ENCODE measurements around the gene TIFAB. TPM values are rescaled to one million over a fixed set of nuclear protein-coding genes. Genes with fewer than 3 reads are reported as not detected.

The TIFAB gene
- total RNA-seq, 1 experiment from 2014 or later: not detected

GRCh38 chr5:135478938-135479337 is 26.8 kb upstream of the TIFAB start:
- no peaks in the 10 kb centered on the region for H4K20me1 ChIP-seq (ENCODE audit: insufficient read depth)
- H3K9ac ChIP-seq (ENCODE audit: low read length): no peak overlapping the region
- DNase-seq (ENCODE audit: low read depth, low spot score): no peak
- no peaks in the 10 kb centered on the region for H3K9me2 ChIP-seq (ENCODE audit: insufficient read depth)
- H2AFZ ChIP-seq (ENCODE audit: low read depth, low read length, poor library complexity, severe bottlenecking): no peak overlapping the region
- RAD21 ChIA-PET (ENCODE audit: low non-redundant PET in 1 of 2, low total read pairs in 2 of 2, uncharacterized antibody in 2 of 2, unreplicated experiment in 2 of 2): no interaction called here
- ATAC-seq: no peak
- H3K79me2 ChIP-seq (ENCODE audit: insufficient read depth, low read length): no peaks in the 10 kb centered on the region
- no peaks in the 10 kb centered on the region for H3K9me3 ChIP-seq (ENCODE audit: control insufficient read depth in 1 of 2, insufficient read depth in 1 of 2, low read depth in 1 of 2, low read length in 2 of 2)
- intact Hi-C loops (cut with micrococcal nuclease): no loop called here
- CTCF ChIA-PET: interaction anchor here (1.1 to 1.9 kb wide), 4 partner anchors 13 to 82 kb away, joined by 3 to 8 read pairs (median 4); no protein-coding TSS in a partner anchor
- H3K4me2 ChIP-seq (ENCODE audit: low read length): no peak overlapping the region
- H3K27ac ChIP-seq (ENCODE audit: low read depth, low read length): no peak overlapping the region
- peaks cover 4% of the 10 kb centered on the region; the same call in 1 of the 2 replicates for H3K27me3 ChIP-seq (ENCODE audit: insufficient read depth, low read length)
- POLR2A ChIA-PET: interaction anchor here (1.3 to 1.5 kb wide), 2 partner anchors 10 to 21 kb away, joined by 3 read pairs; no protein-coding TSS in a partner anchor
- H3K4me3 ChIP-seq (replicated peaks in 1 of 2; ENCODE audit: low read depth in 1 of 2, low read length in 2 of 2): no peak overlapping the region
- no TSS peak for BruUV-seq (replicated peaks)
- no peaks in the 10 kb centered on the region for H3K36me3 ChIP-seq (ENCODE audit: control insufficient read depth in 1 of 2, insufficient read depth in 2 of 2, low read length in 2 of 2)
- H3K4me1 ChIP-seq (ENCODE audit: control insufficient read depth in 1 of 2, insufficient read depth in 2 of 2, low read length in 2 of 2): no peaks in the 10 kb centered on the region
- TF ChIP-seq POLR2AphosphoS5 (IDR thresholded peaks at IDR 0.05; ENCODE audit: low read depth, low read length) (no peak), MAX (IDR thresholded peaks at IDR 0.05) (no peak), ELF1 (IDR thresholded peaks at IDR 0.05; ENCODE audit: borderline replicate concordance, low read depth) (no peak), JUND (IDR thresholded peaks at IDR 0.05) (no peak), CBX3 (IDR thresholded peaks at IDR 0.05; ENCODE audit: low read depth) (no peak)

- Histone ChIP-seq H3K4me2 (ENCODE audit: low read length) (no peak overlapping the region), H3K4me1 (ENCODE audit: control insufficient read depth in 1 of 2, insufficient read depth in 2 of 2, low read length in 2 of 2) (no peaks in the 10 kb centered on the region), H2AFZ (ENCODE audit: low read depth, low read length, poor library complexity, severe bottlenecking) (no peak overlapping the region), H3K27ac (ENCODE audit: low read depth, low read length) (no peak overlapping the region), H3K9me2 (ENCODE audit: insufficient read depth) (no peaks in the 10 kb centered on the region), H3K4me3 (replicated peaks in 1 of 2; ENCODE audit: low read depth in 1 of 2, low read length in 2 of 2) (no peak overlapping the region), H3K36me3 (ENCODE audit: control insufficient read depth in 1 of 2, insufficient read depth in 2 of 2, low read length in 2 of 2) (no peaks in the 10 kb centered on the region), H3K9ac (ENCODE audit: low read length) (no peak overlapping the region), H3K79me2 (ENCODE audit: insufficient read depth, low read length) (no peaks in the 10 kb centered on the region), H4K20me1 (ENCODE audit: insufficient read depth) (no peaks in the 10 kb centered on the region), H3K27me3 (ENCODE audit: insufficient read depth, low read length) (peaks cover 4% of the 10 kb centered on the region; the same call in 1 of the 2 replicates), H3K9me3 (ENCODE audit: control insufficient read depth in 1 of 2, insufficient read depth in 1 of 2, low read depth in 1 of 2, low read length in 2 of 2) (no peaks in the 10 kb centered on the region)
- ChIA-PET RAD21 (ENCODE audit: low non-redundant PET in 1 of 2, low total read pairs in 2 of 2, uncharacterized antibody in 2 of 2, unreplicated experiment in 2 of 2) (no interaction called here), CTCF (interaction anchor here (1.1 to 1.3 kb wide), 3 partner anchors 11 to 83 kb away, joined by 3 to 4 read pairs (median 3); no protein-coding TSS in a partner anchor), POLR2A (no interaction called here)
- DNase-seq (ENCODE audit: low read depth, low spot score): no peak
- TF ChIP-seq ELF1 (IDR thresholded peaks at IDR 0.05; ENCODE audit: borderline replicate concordance, low read depth): no peak
- TF ChIP-seq SRF (IDR thresholded peaks at IDR 0.05; ENCODE audit: low read depth): no peak
- no peak for TF ChIP-seq ZBTB33 (IDR thresholded peaks at IDR 0.05; ENCODE audit: extremely low read depth, insufficient replicate concordance, low read length)
- TF ChIP-seq TCF7L2 (IDR thresholded peaks at IDR 0.05; ENCODE audit: borderline replicate concordance, extremely low read depth, insufficient read depth, insufficient read length): no peak
- no peak for ATAC-seq
- intact Hi-C loops (cut with micrococcal nuclease): no loop called here
- BruUV-seq (replicated peaks): no TSS peak
Measured at GRCh38 chr5:135477613-135478066, 25.5 kb upstream of the TIFAB start.

Data from HCT116 (cell line).